Fibroblast of villous mesenchyme (primary cell): ENCODE data around the gene ATP1A4. TPM values are rescaled to one million over a fixed set of nuclear protein-coding genes. Genes with fewer than 3 reads are reported as not detected.

Experiments
- DNase-seq: peaks from one replicate; pipeline ENCODE4 v3.0.0-alpha.2; 2010; ENCODE audit warnings: low read depth
- H3K4me3 ChIP-seq: 2 replicates; pipeline ENCODE4 v1.5.1; 2011; ENCODE audit warnings: low read depth, mild to moderate bottlenecking, low read length
- total RNA-seq: library from RNA; depleted of rRNA; stranded (reverse); fragments of >200 nt; gene quantifications from 2 replicates; pipeline ENCODE4 v1.2.3, GENCODE V29; 2012
- TF ChIP-seq, protein P1 (sequence below): IDR thresholded peaks from 2 replicates; pipeline ENCODE4 v1.5.1; 2012; ENCODE audit warnings: low read depth, mild to moderate bottlenecking, low read length; ENCODE audit not compliant: insufficient read depth

Gene ATP1A4
- total RNA-seq = not detected in 2 replicates

GRCh38 chr1:160151303-160151702 is at the start of gene ATP1A4:
Gene ATP1A4, plus strand, starts transcription at chr1:160151603. Its CDS starts 438 bp downstream, at chr1:160152041.
- TF ChIP-seq, protein P1, sequence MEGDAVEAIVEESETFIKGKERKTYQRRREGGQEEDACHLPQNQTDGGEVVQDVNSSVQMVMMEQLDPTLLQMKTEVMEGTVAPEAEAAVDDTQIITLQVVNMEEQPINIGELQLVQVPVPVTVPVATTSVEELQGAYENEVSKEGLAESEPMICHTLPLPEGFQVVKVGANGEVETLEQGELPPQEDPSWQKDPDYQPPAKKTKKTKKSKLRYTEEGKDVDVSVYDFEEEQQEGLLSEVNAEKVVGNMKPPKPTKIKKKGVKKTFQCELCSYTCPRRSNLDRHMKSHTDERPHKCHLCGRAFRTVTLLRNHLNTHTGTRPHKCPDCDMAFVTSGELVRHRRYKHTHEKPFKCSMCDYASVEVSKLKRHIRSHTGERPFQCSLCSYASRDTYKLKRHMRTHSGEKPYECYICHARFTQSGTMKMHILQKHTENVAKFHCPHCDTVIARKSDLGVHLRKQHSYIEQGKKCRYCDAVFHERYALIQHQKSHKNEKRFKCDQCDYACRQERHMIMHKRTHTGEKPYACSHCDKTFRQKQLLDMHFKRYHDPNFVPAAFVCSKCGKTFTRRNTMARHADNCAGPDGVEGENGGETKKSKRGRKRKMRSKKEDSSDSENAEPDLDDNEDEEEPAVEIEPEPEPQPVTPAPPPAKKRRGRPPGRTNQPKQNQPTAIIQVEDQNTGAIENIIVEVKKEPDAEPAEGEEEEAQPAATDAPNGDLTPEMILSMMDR = no peak
- no peak for DNase-seq

GRCh38 chr1:160101717-160102522 is 49.5 kb upstream of the ATP1A4 start:
- DNase-seq = peak; percentile 20
- no peak overlapping the region for H3K4me3 ChIP-seq
- TF ChIP-seq, protein P1 = no peak

More at GRCh38 chr1:160151303-160151702, at the start of gene ATP1A4:
- H3K4me3 ChIP-seq = no peak within 1 kb of the TSS

- TF ChIP-seq, protein P1 = no peak
- no peak overlapping the region for H3K4me3 ChIP-seq
- no peak for DNase-seq
Measured at GRCh38 chr1:160103658-160104408, 47.6 kb upstream of the ATP1A4 start.

DNA sequence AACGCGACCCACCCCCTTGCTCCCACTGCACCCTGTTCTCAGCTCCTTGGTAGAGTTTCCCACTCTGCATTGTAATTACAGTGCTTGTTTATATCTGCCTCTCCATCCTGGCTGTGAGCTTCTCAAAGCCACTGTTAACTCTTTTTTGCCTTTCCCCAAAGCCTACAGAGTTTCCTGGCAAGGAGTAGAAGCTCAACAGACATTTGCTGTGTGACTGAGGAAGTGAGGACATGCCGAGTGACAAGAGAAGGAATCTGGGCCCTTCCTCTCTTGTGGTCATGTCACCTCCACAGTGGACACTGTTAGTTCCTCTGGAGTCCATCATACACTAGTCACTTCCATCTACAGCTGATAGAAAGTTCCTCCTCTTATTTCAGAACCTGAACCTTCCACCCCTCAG is 46.9 kb upstream of the ATP1A4 start:
- no peak for DNase-seq
- TF ChIP-seq, protein P1 = no peak
- no peak overlapping the region for H3K4me3 ChIP-seq

- H3K4me3 ChIP-seq = no peak overlapping the region
- no peak for DNase-seq
- TF ChIP-seq, protein P1 = no peak
Measured at GRCh38 chr1:160105155-160105554, 46.2 kb upstream of the ATP1A4 start.

DNA sequence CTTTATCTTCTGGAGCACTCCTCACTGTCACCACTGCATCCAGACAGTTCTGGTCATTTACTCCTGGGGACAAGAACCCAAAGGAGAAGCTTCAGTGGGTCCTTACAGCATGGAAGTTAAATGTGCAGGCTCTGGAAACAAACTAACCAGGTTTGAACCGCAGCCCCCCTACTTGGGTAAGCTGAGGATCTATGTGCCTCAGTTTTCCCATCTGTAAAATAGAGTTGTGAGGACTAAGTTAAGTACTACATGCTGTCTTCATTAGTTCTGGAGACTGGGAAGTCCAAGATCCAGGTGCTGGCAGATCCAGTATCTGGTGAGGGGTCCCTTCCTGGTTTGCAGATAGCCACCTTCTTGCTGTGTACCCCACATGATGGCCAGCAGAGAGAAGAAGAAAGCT is 43.9 kb upstream of the ATP1A4 start:
- no peak for DNase-seq
- H3K4me3 ChIP-seq = no peak overlapping the region
- TF ChIP-seq, protein P1 = no peak
